ENCODE results near the gene CABP2.
"Not testable (repeated sequence)": the region's sequence is repeated elsewhere in the genome, so short reads cannot be mapped to it uniquely, and the experiment has no call there.

The CABP2 gene

DNA sequence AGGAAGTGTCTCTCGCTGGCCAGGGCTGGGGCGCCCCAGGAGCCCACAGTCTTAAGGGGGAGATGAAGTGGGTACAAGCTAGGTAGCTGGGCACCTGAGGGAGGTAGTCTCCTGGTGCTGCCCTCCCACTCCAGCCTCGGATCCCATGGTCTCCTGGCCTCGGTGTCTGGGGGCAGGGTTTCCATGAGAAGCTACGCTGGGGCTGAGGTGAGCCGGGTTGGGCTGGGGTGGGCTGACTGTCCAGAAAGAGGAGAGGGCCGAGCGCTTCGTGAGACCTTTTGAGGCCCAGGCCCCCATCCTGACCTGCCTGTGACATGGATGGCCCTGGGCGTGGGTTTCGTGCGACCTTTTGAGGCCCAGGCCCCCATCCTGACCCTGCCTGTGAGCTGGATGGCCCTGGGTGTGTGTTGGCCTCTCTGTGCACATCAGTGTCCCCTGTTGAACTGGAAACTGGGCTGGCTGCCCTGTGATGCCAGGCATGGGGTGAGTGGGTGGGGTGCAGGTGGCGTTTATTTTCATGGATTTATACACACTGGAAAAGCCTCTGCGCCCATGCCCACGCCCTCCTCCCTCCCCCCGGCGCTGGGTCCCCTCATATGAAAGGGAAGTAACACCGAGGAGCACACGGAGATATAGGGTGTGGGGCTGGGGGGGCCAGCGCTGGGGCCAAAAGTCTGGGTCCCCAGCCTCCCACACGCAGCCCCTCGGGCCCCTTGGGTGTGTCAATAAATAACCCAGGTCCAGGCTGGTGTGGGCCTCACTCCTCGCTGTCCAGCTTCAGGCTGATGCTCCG lies 31.8 kb downstream of the CABP2 start:
- Mint-ChIP-seq H3K36me3 (ENCODE audit: low read depth) (peaks cover 14% of the 10 kb centered on the region), H3K27me3 (ENCODE audit: low read depth, poor library complexity) (peaks cover 4% of the 10 kb centered on the region), H3K4me1 (peaks cover 24% of the 10 kb centered on the region), H3K27ac (peak overlapping the region; percentile 95), H3K4me3 (no peak overlapping the region), H3K9me3 (no peaks in the 10 kb centered on the region)
- TF ChIP-seq, protein P1, sequence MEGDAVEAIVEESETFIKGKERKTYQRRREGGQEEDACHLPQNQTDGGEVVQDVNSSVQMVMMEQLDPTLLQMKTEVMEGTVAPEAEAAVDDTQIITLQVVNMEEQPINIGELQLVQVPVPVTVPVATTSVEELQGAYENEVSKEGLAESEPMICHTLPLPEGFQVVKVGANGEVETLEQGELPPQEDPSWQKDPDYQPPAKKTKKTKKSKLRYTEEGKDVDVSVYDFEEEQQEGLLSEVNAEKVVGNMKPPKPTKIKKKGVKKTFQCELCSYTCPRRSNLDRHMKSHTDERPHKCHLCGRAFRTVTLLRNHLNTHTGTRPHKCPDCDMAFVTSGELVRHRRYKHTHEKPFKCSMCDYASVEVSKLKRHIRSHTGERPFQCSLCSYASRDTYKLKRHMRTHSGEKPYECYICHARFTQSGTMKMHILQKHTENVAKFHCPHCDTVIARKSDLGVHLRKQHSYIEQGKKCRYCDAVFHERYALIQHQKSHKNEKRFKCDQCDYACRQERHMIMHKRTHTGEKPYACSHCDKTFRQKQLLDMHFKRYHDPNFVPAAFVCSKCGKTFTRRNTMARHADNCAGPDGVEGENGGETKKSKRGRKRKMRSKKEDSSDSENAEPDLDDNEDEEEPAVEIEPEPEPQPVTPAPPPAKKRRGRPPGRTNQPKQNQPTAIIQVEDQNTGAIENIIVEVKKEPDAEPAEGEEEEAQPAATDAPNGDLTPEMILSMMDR (IDR thresholded peaks at IDR 0.05): no peak
- DNase-seq: no peak

DNA sequence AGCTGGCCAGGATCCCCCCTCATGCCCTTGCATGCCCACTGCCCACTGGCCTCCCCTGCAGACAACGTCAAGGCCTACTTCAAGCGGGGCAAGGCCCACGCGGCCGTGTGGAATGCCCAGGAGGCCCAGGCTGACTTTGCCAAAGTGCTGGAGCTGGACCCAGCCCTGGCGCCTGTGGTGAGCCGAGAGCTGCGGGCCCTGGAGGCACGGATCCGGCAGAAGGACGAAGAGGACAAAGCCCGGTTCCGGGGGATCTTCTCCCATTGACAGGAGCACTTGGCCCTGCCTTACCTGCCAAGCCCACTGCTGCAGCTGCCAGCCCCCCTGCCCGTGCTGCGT lies 32.5 kb downstream of the CABP2 start:
- peak overlapping the region; percentile 95 for H3K27ac Mint-ChIP-seq
- H3K36me3 Mint-ChIP-seq (ENCODE audit: low read depth): peaks cover 19% of the 10 kb centered on the region
- H3K27me3 Mint-ChIP-seq (ENCODE audit: low read depth, poor library complexity): peaks cover 4% of the 10 kb centered on the region
- H3K4me1 Mint-ChIP-seq: peaks cover 32% of the 10 kb centered on the region
- no peaks in the 10 kb centered on the region for H3K9me3 Mint-ChIP-seq
- TF ChIP-seq, protein P1 (IDR thresholded peaks at IDR 0.05): no peak
- H3K4me3 Mint-ChIP-seq: no peak overlapping the region
- DNase-seq: no peak

DNA sequence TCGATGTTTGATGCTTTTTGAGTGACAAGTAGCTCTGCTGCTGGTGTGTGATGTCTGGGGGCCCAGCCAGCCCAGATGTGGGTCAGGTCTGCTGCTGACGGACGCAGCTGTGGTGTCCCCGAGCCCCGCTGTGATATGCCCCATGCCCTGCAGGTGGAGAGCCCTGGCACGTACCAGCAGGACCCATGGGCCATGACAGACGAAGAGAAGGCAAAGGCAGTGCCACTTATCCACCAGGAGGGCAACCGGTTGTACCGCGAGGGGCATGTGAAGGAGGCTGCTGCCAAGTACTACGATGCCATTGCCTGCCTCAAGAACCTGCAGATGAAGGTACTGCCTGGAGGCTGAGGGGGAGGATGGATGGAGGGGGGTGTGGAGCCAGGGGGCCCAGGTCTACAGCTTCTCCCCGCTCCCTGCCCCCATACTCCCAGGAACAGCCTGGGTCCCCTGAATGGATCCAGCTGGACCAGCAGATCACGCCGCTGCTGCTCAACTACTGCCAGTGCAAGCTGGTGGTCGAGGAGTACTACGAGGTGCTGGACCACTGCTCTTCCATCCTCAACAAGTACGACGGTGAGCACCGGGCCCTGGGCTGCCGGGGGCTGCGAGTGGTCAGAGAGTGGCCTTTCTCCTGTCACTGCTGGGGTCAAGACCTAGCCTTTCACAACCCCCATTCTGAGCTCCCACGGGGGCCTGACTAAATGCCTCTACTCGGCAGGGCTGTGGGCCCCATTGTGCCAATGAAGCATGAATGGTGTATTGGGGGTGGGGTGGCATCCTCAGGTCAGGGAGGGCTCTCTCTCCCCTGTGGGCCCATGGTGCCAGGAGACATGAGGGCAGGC lies 33.1 kb downstream of the CABP2 start:
- peaks cover 19% of the 10 kb centered on the region for H3K36me3 Mint-ChIP-seq (ENCODE audit: low read depth)
- DNase-seq: no peak
- peaks cover 35% of the 10 kb centered on the region for H3K4me1 Mint-ChIP-seq
- peaks cover 4% of the 10 kb centered on the region for H3K27me3 Mint-ChIP-seq (ENCODE audit: low read depth, poor library complexity)
- H3K9me3 Mint-ChIP-seq: no peaks in the 10 kb centered on the region
- H3K4me3 Mint-ChIP-seq: no peak overlapping the region
- peak overlapping the region; percentile 82 for H3K27ac Mint-ChIP-seq
- TF ChIP-seq, protein P1 (IDR thresholded peaks at IDR 0.05): no peak

DNA sequence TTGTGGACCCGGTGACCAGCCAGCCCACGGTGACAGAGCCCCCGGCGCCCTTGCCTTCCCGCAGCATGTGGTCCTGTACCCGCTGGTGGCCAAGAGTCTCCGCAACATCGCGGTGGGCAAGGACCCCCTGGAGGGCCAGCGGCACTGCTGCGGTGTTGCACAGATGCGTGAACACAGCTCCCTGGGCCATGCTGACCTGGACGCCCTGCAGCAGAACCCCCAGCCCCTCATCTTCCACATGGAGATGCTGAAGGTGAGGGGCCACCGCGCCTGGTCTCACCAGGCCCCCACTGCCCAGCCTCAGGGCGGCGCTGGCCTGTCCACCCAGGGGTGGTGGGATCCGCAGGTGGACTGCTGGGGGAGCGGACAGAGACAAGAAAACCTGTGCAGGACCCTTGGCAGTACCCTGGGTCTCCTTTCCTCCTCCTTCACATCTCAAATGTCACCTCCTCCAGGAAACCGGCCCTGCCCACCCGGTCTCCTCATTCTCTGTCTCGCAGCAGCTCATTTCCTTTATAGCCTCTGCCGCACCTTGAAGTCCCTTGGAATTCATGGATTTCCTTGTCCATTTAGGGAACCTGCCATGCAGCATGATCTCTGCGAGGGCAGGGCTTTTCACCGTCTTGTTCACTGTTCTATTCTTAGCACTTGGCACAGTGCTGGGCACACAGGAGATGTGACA lies 33.9 kb downstream of the CABP2 start:
- peak overlapping the region; percentile 82 for H3K27ac Mint-ChIP-seq
- peaks cover 19% of the 10 kb centered on the region for H3K36me3 Mint-ChIP-seq (ENCODE audit: low read depth)
- no peak for DNase-seq
- H3K4me3 Mint-ChIP-seq: no peak overlapping the region
- H3K27me3 Mint-ChIP-seq (ENCODE audit: low read depth, poor library complexity): peaks cover 4% of the 10 kb centered on the region
- no peaks in the 10 kb centered on the region for H3K9me3 Mint-ChIP-seq
- H3K4me1 Mint-ChIP-seq: peaks cover 43% of the 10 kb centered on the region
- TF ChIP-seq, protein P1 (IDR thresholded peaks at IDR 0.05): no peak

DNA sequence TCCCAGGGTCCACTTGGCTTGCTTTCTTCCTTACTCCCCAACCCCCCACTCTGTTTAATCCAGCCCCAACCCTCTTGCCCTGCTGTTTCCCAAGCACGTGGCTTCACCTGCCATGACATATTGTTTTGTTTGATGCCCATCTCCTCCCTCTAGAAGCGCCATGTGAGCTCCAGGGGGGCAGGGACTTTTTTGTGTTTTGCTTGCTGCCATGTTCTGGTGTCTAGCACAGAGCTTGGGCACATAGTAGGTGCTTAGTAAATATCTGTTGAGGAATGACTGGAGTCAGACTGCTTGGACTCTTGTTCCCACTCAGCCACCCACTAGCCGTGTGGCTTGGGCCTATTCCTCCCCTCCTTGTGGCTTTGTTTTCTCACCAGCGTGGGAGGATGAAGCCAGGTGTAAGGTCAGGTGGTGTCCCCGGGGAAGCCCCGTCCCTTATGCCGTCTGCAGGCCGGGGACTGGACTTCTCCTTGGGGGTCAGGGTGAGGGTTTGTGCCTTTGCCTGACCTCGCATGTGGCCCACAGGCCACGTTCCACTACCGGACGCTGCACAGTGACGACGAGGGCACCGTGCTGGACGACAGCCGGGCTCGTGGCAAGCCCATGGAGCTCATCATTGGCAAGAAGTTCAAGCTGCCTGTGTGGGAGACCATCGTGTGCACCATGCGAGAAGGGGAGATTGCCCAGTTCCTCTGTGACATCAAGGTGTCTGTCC lies 36.6 kb downstream of the CABP2 start:
- Mint-ChIP-seq H3K27me3 (ENCODE audit: low read depth, poor library complexity) (peaks cover 13% of the 10 kb centered on the region), H3K4me3 (no peak overlapping the region), H3K4me1 (peaks cover 64% of the 10 kb centered on the region), H3K9me3 (peaks cover 4% of the 10 kb centered on the region), H3K27ac (no peak overlapping the region), H3K36me3 (ENCODE audit: low read depth) (peaks cover 19% of the 10 kb centered on the region)
- DNase-seq: no peak
- TF ChIP-seq, protein P1 (IDR thresholded peaks at IDR 0.05): no peak

DNA sequence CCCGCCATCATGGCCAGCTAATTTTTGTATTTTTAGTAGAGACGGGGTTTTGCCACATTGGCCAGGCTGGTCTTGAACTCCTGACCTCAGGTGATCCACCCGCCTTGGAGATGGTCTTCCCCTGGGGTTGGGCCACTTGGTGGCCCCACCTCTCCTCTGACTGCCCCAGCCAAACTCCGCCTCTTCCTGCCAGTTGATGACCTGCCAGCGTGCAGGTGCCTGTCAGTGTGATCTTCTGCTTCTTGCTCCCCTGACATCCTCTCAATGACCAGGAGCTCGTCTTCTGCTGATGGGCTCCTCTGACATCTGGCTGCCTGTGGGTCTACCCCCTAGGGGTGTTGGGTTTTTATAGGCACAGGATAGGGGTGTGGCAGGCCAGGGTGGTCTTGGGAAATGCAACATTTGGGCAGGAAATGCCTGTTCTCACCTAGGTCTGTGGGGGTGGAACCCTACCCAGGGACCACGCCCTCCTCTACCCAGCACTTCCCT lies 37.3 kb downstream of the CABP2 start:
- peak overlapping the region; percentile 40 for H3K4me3 Mint-ChIP-seq
- H3K27me3 Mint-ChIP-seq (ENCODE audit: low read depth, poor library complexity): peaks cover 13% of the 10 kb centered on the region
- not testable (repeated sequence) for H3K27ac Mint-ChIP-seq, H3K9me3 Mint-ChIP-seq, DNase-seq
- peaks cover 57% of the 10 kb centered on the region for H3K4me1 Mint-ChIP-seq
- H3K36me3 Mint-ChIP-seq (ENCODE audit: low read depth): peaks cover 19% of the 10 kb centered on the region
